GM18861 (cell line): Measurements from ENCODE around the gene RPL13.

ENCODE experiments used
- ATAC-seq: cut with Tn5 transposase; IDR thresholded peaks from one replicate; pipeline ENCODE4 v1.9.1; 2021; ENCODE audit not compliant: unreplicated experiment

Gene RPL13

DNA sequence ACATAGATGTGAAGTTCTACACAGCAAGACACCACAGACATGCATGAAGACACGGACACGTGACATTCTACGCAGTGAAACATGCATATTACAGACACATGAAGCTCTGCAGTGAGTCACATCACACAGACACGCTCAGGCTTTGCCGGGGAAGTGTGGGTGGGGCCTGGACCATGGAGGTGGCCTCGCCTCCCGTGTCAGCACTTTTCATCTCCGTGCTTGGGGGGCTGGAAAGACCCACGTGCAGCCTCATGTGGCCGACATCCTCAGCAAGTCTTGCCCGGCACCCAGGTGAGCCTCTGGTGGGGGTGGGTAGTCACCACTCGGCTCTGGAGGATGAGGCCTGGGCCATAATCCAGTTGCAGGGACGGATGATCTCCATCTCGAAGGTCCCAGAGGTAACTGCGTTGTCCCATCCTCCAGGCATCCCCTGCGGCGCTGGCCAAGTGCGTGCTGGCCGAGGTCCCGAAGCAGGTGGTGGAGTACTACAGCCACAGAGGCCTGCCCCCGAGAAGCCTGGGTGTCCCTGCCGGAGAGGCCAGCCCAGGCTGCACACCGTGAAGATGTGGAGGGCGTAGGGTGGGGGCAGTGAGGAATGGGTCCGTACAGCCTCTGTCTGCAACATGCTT, 35.7 kb downstream of the RPL13 start:
- no peak for ATAC-seq

DNA sequence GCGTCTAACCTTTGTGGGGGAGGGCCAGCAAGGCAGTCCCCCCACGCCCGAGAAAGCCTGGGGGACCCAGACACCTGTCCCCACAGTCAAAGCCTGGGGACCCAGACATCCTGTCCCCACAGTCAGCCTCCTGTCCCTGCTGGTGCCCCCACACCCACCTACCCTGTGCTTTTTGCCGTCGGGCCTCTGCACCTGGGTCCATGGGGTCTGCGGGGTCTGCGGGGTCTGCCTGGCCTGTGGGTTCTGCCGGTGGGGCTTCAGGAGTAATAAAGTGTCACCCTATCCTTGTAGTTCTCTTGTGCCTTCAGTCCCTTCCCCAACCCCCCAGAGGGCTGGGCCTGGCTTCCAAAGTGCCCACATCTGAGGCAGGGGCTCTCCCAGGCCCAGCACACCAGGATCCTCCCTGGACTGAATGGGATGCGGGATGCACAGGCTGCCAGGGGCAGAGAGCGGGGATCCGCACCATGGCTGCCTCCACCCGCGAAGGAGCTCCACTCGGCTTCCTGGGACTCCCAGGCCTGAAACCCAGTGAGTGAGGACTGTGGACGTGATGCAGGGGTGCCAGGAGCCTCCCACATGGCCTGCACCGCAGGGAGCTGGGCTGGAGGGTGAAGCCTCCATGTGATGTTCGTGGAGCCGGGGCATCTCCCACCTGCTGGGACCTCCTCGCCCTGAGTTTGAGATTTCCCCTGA, 36.6 kb downstream of the RPL13 start:
- no peak for ATAC-seq

DNA sequence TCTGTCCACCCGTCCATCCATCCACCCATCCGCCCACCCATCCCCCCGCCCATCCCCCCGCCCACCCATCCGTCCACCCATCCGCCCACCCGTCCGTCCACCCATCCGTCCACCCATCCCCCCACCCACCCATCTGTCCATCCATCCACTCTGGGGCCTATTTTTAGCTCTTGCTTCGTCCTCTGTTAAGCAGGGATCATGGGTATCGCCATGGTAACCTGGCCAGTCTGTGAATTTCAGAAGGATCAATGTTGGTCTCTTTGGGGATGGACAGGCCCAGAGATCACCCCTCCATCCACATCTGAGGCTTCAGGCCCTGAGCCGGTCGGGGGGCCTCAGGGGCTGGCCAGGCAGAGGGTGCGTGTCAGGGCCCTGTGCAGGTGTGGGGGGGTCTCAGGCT, 37.7 kb downstream of the RPL13 start:
- ATAC-seq, result no peak

DNA sequence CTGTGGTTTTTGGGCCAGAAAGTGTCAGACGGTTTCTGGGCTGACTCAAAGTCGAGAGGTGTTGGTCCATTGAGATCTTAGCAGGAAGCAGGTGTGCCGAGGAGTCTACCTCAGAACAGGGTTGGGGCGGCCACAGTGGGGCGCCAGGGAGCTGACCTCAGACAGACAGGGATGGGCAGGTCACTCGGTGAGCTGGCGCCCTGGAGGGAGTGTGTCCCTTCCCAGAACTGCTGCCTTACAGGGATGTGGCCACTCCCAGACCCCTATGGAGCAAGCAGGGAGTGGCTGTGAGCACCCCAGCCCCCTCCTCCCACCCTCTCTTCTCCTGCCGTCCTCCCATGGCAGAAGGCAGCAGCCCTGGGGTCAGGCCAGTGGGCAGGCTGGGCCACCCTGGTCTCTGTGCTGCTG, 39.0 kb downstream of the RPL13 start:
- ATAC-seq, result no peak

DNA sequence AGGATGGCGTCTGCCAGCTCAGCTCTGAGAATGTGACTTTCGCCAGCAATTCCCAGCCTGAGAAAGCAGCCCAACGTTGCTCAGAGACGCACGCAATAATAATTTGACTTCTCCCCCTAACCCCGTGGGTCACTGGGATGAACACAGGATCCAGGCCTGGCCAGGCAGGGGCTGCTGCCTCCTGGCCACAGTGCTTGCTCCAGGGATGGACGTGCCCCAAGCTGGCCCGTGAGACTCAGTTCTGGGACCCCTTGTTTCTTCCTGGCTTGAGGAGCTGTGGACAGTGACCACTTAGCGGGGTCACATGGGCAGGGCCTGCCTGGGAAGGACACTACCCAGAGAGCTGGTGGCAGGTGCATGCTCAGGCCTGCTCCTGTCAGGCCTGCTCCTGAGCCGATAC, 39.4 kb downstream of the RPL13 start:
- no peak for ATAC-seq

DNA sequence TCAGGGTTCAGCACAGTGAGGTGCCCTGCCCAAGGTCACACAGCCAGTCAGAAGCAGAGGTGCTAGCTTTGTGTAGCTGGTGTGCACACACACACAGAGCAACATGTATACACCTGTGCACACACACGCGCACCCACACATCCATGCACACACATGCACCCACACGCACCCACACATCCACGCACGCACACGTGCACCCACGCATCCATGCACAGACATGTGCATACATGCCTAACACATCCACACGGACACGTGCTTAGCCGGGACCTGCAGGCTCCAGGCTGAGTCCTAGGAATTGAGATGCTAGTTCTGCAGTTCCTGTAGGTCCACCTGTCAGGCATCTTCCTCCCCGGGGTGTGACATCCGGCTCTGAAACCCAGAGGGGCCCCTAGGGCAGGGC, 39.9 kb downstream of the RPL13 start:
- no peak for ATAC-seq

DNA sequence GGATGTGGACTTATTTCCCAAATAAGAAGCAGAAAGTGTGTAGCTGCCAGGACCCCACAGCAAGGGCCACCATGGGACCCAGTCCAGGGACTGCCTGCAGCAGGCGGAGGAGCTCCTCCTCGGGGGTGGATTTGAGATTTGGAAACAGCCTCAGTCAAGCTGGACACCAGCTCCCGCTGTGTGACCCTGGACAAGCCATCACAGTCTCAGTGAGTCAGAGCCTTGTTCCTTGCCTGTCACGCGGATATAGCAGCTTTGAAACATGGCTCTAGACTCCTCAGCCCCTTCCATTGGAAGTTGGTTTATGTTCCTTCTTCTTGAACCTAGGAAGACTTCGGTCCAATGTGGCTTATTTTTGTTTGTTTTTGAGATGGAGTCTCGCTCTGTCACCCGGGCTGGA, 40.5 kb downstream of the RPL13 start:
- no peak for ATAC-seq

DNA sequence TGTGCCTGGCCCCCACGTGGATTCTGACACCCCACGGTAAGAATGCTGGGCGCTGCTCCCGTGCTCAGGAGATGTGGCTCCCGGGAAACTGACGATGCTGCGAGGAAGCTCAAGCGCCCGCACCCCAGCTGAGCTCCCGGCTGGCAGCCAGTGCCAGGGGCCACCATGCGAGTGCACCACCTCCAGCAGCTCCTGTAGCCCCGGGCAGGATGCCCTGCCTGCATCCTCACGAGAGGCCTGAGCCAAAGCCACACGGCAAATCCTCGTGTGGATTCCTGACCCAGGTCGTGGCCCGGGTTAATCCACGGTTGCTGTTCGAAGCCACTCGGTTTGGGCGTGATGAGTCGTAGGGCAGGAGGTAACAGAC, 41.4 kb downstream of the RPL13 start:
- ATAC-seq, result no peak

DNA sequence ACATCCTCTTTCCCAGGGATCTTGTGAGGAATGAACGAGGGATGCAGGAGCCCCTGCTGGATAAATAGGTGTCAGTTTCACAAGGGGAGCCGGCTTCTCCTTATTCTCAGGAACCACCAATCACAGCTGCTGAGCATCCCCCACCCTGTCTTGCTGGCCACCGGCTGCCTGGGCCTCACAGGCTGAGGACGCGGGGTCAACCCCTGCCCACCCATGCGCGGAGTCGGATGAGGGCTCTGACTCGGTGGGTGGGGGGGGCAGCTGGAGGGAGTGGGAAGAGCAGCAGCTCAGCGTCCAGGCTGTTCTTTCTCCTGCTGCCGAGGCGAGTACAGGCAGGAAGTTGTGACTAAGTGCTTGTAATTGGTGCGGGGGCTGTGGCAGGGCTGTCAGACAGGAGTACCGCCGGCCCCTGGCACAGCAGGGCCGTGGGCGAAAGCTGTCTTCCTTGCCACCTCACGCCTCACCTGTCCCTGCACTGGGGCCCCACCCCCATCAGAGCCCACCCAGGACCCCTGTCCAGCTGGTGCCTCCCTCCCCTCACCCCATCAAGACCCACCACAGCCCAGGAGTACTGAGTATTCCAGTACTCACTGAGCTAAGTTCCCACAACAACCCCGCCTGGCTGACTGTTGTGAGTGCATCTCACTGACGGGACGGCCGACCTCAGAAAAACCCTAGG, 41.9 kb downstream of the RPL13 start:
- no peak for ATAC-seq

DNA sequence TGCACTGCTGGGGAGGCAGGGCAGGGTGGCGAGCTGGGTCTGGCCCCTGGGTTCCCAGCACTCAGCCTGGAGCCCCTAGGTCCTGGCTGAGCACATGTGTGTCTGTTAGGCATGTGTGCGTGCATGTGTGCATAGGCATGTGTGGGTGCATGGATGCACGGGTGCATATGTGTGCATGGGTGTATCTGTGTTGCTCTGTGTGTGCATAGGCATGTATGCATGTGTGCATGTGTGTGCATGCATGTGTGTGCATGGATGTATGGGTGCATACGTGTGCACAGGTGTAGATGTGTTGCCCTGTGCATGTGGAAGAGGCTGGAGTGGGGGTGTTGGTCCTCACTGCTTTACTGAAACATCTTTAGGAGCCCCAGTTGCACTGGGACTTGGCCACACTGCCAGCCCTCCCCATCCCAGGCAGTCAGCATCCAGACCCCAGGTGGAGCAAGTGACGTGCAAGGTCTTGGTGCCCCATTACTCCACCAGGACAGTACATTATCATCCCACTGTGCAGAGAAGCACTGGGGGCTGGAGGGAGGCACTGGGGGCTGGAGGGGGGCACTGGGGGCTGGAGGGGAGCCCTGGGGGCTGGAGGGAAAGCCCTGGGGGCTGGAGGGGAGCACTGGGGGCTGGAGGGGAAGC, 42.6 kb downstream of the RPL13 start:
- no peak for ATAC-seq

DNA sequence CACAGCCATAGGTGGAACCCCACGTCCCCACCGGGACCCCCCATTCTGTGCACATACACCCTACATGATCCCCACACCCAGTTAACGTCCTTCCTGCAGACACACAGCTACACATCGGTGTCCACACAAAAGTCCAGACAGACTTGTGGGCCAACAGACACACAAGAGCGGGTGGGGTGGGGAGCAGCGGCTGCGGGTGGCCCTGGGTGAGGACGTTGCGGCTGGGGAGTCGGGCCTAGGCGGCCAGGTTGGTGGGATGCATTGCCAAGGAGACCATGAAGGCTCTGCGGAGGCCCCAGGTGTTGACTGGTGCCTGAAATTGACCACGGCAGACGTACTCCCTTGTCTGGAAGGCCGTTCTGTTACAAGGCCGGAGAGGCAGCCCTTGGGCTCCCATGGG, 44.3 kb downstream of the RPL13 start:
- ATAC-seq, result no peak

DNA sequence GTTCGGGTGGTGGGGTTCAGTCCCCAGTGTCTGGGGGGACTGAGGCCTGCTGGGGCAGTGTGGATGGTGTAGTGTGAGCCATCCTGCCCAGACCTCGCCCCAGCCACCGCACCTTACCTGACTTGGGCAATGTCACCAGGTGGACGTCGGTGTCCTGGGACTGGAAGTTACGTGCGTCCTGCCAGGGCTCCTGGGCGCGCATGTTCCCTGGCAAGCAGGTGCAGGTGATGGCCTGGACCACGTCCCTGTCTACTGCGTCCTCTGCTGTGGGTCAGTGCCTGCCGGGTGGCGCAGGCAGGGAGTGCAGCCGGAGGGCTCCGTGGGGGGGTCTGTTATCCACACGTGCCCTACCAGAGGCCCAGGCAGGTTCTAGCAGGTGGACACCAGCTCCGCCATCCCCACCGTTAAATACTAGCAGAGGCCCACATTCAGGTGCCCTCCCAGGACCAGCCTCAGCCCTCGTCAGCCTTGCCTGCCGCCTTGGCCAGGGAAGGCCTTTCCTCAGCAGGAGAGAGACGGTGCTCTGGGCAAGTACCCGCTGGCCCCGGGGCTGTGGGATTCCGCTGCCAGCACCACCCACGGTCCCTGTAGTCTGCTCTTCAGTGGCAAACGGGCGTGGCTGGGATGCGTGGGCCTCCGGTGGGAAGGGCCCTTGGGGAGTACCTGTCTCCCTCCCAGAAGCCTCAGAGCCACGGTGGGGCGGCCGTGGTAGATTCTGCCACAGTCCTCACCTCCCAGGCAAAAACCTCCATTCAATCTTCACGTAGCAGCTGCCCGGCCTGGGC, 44.9 kb downstream of the RPL13 start:
- ATAC-seq, result no peak

DNA sequence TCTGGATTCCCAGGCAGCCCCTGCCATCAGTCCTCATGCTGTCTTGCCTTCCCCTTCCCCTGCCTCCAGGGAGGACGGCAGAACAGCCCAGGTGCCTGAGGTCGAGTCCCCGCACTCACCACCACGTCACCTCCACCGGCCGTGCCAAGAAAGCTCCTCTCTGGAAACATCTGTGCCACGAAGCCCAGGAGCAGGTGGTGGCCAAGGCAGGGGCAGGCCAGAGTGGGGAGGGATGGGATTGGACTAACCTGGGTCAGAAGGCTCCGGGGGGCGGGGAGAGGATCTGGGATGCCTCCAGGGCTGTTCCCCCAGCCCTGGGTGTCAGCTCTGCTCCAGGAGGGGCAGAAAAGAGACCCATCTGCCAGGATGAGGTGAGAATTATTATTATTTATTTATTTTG, 45.5 kb downstream of the RPL13 start:
- ATAC-seq, result no peak

DNA sequence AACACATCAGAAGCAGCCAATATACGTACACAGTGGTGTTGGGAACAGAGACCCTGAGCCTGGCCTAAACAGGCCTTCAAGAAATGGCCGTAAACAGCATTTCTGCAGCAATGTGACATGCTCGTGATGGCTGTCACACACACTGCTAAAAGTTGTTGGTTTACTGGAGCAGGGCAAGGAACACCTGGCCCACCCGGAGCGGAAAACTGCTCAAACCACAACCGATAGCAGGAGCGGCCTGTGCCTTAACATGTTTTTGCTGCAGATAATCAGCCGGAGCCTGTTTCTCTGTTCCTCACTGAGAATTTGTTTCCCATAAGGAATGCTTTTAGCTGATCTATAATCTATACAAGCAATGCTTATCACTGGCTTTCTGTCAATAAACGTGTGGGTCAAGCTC, 47.0 kb downstream of the RPL13 start:
- no peak for ATAC-seq

DNA sequence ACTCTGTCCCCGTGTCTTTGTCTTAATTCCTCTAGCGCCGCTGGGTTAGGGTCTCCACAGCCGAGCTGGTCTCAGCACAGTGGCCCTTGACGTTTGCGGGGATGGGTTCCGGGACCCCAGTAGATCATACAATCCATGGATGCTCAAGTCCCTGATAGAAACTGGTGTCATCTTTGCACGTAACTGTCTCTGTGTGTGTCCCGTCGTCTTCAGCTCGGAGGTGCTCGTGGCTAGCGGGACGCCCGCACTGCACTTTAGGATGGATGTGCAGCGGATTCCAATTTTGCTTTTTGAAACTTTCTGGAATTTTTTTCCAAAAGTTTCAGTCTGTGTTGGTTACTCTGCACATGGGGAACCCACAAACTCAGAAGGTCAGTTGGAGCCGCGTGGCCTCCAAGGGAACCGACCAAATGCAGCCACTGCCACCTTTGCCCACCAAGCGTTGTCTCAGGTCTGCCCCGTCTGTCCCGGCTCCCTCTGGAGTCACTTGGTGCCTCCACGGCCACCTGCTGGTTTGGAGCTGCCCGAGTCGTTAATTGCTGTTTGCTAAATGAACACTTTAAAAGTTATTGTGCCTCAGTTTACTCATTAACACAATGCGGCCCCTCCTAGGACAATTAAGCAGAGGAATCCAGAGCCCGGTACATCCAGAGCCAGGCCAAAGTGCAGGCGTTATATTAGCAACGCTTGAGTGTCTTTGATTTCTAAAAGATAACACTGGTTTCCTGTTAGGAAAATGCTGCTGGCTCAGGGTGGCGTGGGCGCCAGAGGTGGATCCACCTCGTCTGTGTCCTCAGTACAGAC, 47.7 kb downstream of the RPL13 start:
- ATAC-seq, result no peak

DNA sequence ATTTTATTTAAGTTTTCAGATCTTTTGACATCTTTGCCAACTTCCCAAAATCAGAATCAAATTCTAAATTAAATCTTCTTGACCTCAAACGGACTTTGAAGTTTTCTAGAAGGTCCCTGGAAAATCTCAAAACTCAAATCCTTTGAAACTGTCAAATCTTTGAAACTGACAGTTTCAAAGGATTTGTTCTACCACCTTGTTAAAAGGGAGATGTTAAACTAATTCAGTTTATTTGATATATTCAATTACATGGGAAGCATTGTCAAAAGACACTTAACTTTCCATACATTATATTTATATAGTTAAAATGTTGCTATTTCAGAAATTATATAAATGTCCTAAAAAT, 49.6 kb downstream of the RPL13 start:
- no peak for ATAC-seq

DNA sequence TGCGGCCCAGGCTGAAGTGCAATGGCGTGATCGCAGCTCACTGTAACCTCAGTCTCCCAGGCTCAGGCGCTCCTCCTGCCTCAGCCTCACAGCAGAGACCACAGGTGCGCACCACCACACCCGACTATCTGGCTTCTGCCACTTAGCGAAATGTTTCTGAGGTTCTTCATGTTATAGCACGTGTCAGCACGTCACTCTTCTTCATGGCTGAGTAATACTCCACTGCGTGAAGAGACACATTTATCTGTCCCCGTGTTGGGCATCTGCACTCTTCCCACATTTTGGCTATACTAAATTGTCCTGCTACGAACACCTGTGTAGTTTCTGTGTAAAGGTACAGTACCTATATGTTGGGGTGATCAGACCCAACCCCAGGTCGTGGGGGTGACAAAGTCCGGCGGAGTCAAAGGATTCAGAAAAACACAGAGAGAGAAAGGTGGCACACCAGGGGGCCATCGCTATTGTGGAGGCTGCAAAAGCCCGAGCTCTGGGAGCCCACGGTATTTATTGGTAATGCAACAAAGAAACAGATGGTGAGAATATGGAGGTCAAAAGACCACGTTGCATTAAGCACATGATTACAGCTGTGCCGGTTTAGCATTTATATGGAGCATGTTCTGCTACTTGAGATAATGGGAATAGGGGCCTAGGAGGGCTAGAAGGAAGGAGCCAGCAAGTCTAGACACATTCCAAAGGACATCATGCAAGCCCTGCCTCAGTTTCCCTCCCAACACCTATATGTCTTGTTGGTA, 52.1 kb downstream of the RPL13 start:
- no peak for ATAC-seq

DNA sequence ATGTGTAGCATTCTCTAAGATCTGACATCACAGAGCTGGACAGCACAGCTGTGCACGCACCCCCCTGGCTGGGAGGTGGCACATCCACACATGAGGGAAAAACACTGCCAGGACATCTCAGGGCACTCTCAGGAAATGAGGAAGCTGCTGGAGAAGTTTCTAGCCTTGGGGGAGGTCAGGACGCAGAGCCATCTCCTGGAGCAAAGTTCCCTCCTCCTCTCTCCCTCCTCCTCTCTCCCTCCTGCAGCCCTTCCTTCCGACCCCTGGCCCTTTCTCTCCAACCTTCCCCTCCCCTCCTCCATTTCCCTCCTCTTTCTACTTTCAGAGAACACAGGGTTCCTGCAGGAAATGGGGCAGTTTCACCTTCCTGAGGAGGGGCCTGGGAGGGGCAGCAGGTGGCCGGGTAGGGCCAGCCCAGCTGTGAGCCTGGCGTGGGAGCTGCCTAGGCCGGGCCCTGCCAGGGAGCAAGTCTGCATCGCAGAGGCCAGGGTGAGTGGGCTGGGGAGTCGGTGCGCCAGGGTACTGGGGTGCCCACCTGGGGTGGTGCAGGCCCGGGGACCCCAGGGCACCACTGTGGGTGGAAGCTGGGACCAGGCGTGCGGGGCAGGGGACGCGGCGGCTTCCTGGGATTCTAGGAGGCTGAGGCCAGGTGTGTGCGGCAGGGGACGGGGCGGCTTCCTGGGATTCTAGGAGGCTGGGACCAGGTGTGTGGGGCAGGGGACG, 52.9 kb downstream of the RPL13 start, which contains the start of gene DPEP1:
TSS of gene DPEP1 (plus strand) at position 412 of the 723 bp plus-strand sequence. CDS start 16,769 bp downstream, outside the sequence.
- ATAC-seq, result no peak

DNA sequence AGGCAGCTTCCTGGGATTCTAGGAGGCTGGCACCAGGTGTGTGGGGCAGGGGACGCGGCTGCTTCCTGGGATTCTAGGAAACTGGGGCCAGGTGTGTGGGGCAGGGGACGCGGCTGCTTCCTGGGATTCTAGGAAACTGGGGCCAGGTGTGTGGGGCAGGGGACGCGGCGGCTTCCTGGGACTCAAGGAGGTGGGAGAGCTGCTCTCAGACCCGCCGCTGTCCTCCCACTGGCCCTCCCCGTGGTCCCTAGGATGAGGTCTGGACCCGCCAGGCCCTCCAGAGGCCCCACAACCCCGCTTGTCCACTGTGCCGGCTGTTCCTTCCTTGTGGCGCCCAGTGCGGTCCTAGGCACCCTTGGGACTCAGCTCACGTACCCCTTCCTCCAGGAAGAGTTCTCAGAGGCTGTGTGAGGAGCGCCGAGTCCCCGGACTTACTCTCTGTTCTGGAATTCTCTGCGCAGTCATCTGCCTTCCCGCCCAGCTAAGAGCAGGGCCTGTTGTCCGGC, 53.5 kb downstream of the RPL13 start:
- ATAC-seq, result no peak
